BJ (cell line): ENCODE measurements around the gene SUN1. TPM values are rescaled to one million over a fixed set of nuclear protein-coding genes. Genes with fewer than 3 reads are reported as not detected.
A peak's percentile ranks its signal among the peaks of the same experiment; 100 is the strongest.

Experiments used
- CTCF ChIA-PET: fragments of 350-600 bp; formaldehyde crosslinking; extraction: SDS; loops from one replicate; lab custom pipeline; 2021; ENCODE audit warnings: antibody characterized with exemption, inconsistent platforms; lab: Yijun Ruan, JAX
- POLR2A ChIA-PET: fragments of 300-600 bp; sonication (Branson Sonifier 250); formaldehyde crosslinking; extraction: SDS; loops from one replicate; lab custom pipeline; 2021; ENCODE audit warnings: antibody characterized with exemption; lab: Charles Lee
- DNase-seq: peaks from one replicate; pipeline ENCODE4 v3.0.0-alpha.2; 2011; ENCODE audit warnings: low read depth
- H3K27me3 ChIP-seq: 2 replicates; pipeline ENCODE4 v1.6.0; 2011; ENCODE audit warnings: low read length; ENCODE audit not compliant: control insufficient read depth, insufficient read depth
- H3K36me3 ChIP-seq: 2 replicates; pipeline ENCODE4 v1.5.1; 2011; ENCODE audit warnings: low read length; ENCODE audit not compliant: control insufficient read depth, insufficient read depth
- H3K4me3 ChIP-seq: 2 replicates; pipeline ENCODE4 v1.5.1; 2011; ENCODE audit warnings: low read depth, mild to moderate bottlenecking, control low read depth, low read length
- polyA plus RNA-seq: library from polyadenylated mRNA; depleted of rRNA; stranded (reverse); fragments of >200 nt; gene quantifications from 2 replicates; pipeline ENCODE4 v1.2.3, GENCODE V29; 2011
- TF ChIP-seq, protein P1 (sequence below): IDR thresholded peaks from 2 replicates; pipeline ENCODE4 v1.5.1; 2011; ENCODE audit warnings: low read depth, mild to moderate bottlenecking, control low read depth, inconsistent platforms, low read length, moderate library complexity; ENCODE audit not compliant: insufficient read depth

SUN1 gene
- polyA plus RNA-seq, 1 experiment, result 222 TPM

DNA sequence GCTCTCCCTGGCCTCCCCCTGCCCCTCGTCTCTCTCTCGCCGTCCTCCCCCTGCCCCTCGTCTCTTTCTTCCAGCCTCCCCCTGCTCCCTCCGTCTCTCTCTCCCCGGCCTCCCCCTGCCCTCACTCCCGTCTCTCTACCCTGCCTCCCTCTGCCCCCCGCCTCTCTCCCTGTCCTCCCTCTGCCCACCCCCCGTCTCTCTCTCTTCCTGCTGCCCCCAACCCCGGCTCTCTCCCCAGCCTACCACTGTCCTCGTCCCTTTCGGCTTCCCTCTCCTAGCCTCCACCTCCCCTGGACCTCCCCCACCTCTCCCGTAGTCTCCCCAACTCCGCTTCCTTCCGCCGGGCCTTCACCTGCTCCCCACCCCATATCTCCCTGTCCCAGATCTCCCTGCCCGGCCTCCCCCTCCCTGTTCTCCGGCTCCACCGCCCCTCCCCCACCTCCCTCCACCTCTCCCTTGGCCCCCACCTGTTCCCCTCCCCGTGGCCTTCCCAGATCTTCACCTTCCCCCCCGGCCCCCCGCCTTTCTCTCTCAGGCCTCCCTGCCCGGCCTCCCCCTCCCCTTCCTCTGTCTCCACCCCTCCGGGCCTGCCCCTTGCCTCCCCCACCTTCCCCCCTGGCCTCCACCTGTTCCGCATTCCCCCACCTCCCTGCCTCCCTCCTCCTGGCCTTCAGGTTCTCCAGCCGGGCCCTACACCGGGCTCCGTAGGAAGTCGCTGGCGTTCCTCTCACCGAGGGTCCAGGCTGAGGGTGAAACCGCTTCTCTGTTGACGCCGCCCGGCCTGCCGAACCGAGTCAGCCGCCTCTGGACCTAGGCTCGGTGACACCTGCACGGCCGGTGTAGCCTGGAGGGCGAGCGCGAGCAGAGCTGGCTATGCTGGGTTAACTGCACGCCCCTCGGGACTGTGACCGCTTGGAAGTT, 45.3 kb downstream of the SUN1 start:
- H3K27me3 ChIP-seq, result no peaks in the 10 kb centered on the region
- CTCF ChIA-PET, result interaction anchor here (1.1 kb wide), 1 partner anchor 13 kb away, joined by 3 read pairs; no protein-coding TSS in a partner anchor
- DNase-seq, result no peak
- TF ChIP-seq, protein P1, sequence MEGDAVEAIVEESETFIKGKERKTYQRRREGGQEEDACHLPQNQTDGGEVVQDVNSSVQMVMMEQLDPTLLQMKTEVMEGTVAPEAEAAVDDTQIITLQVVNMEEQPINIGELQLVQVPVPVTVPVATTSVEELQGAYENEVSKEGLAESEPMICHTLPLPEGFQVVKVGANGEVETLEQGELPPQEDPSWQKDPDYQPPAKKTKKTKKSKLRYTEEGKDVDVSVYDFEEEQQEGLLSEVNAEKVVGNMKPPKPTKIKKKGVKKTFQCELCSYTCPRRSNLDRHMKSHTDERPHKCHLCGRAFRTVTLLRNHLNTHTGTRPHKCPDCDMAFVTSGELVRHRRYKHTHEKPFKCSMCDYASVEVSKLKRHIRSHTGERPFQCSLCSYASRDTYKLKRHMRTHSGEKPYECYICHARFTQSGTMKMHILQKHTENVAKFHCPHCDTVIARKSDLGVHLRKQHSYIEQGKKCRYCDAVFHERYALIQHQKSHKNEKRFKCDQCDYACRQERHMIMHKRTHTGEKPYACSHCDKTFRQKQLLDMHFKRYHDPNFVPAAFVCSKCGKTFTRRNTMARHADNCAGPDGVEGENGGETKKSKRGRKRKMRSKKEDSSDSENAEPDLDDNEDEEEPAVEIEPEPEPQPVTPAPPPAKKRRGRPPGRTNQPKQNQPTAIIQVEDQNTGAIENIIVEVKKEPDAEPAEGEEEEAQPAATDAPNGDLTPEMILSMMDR, result no peak
- H3K36me3 ChIP-seq, result peaks cover 5% of the 10 kb centered on the region
- POLR2A ChIA-PET, result no interaction called here
- peak overlapping the region; percentile 98 for H3K4me3 ChIP-seq

DNA sequence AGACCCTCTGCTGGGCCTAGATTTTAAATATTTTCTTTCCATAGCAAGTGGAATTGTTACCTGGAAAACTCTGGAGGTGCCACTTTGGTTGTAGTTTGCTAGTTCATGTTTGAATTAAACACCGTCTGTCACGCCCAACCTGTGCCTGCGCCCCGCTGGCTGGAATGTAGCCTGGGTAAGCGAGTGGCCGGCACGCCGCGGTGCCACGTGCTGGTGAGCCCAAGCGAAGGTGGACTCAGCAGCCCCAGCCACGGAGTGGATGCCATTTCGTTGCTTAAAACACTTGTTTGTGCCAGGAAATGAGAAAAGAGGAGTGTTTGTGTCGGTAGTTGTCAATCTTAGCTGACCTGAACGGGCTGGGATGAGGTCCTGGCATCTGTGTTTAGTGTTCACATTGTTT, 46.8 kb downstream of the SUN1 start:
- peaks cover 4% of the 10 kb centered on the region for H3K36me3 ChIP-seq
- H3K4me3 ChIP-seq, result no peak overlapping the region
- DNase-seq, result no peak
- TF ChIP-seq, protein P1, result no peak
- ChIA-PET CTCF (no interaction called here), POLR2A (no interaction called here)
- no peaks in the 10 kb centered on the region for H3K27me3 ChIP-seq

DNA sequence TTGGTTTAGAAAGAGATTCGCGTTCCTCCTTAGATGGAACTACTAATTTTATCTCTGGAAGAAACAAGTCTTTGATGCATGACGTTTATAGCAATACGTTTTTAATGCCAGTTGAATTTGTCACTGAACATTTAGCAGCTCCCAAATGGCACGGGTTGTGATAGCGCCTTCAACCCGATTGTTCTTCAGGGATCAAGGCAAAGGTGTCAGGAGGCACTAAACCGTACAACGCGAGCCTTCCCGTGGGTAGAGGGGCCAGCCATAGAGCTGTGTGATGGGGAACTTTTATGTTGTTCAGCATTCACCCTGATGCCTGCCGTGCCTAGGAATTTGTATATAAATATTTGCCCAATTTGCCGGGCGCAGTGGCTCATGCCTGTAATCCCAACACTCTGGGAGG, 47.4 kb downstream of the SUN1 start:
- CTCF ChIA-PET, result no interaction called here
- H3K36me3 ChIP-seq, result peaks cover 4% of the 10 kb centered on the region; the same call in 1 of the 2 replicates
- no peak overlapping the region for H3K4me3 ChIP-seq
- DNase-seq, result no peak
- H3K27me3 ChIP-seq, result no peaks in the 10 kb centered on the region
- POLR2A ChIA-PET, result no interaction called here
- TF ChIP-seq, protein P1, result no peak

DNA sequence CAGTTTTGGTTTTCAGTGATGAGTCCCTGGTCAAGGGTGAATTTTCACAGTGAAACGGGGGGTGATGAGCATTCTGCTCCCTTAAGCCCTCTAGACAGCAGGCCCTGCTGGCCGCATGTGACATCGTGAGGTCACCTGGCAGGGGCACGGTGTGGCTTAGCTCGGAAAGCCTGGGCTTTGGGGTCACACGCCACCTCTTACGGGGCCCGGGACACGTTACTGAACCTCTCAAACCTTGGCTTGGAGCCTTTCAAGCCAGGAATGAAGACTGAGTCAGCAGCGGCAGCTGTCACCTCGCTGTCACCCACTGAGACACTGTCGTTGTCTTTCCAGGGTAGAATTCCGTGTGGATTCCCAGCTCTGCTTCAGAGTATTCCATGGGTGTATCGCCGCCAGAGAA, 48.2 kb downstream of the SUN1 start:
- POLR2A ChIA-PET, result no interaction called here
- no peak overlapping the region for H3K4me3 ChIP-seq
- DNase-seq, result no peak

More for the DNA sequence above, 48.2 kb downstream of the SUN1 start:
- no peaks in the 10 kb centered on the region for H3K27me3 ChIP-seq
- CTCF ChIA-PET, result no interaction called here
- TF ChIP-seq, protein P1, result no peak
- peaks cover 4% of the 10 kb centered on the region; the same call in 1 of the 2 replicates for H3K36me3 ChIP-seq
